ENCODE data around the gene CMSS1.

CMSS1 gene

GRCh38 chr3:100057716-100058575 is 240.3 kb downstream of the CMSS1 start:
- no peak for DNase-seq (ENCODE audit: low spot score)

DNA sequence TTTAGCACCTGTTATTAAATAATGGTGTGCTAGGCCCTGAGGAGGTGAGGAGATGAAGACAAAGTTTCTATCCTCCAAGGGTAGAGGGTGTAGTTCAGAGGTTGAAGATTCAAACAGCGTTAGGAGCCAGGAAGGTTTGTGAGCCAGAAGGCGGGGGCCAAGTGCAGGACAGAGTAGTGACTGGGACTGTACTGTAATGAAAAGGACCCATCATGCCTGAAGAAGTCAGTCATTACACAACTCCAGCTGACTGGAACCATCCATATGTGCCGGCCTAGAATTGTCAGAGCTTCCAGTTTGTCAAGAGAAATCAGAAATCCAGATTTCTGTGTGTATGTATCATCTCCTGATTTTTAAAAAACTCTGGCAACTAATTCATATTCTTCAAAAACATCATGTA is 241.8 kb downstream of the CMSS1 start:
- DNase-seq (ENCODE audit: low spot score) = no peak

- DNase-seq (ENCODE audit: low spot score) = no peak
Measured at GRCh38 chr3:100060685-100061484, 243.2 kb downstream of the CMSS1 start.

- DNase-seq (ENCODE audit: low spot score) = no peak
Measured at GRCh38 chr3:100062665-100063064, 245.0 kb downstream of the CMSS1 start.

- DNase-seq (ENCODE audit: low spot score) = no peak
Measured at GRCh38 chr3:100063929-100064461, 246.3 kb downstream of the CMSS1 start.

DNA sequence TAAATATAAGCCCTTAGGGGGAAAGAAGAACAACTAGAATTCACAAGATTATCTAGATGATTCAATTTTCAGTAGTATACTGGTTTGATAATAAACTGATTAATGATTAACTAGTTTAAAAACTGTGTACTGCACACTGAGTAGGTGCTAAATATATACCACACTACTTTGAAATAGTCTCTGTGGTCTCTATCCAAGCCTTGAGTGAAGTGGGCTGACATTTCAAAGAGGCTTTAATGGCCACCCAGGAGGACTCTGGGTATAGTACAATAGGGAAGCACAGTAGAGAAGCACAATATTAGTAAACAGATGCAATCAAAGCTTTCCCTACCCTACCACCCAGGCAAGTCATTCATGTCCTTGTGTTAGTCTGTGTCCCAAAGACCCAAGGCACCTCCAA is 249.9 kb downstream of the CMSS1 start:
- no peak for DNase-seq (ENCODE audit: low spot score)

GRCh38 chr3:100068826-100069225 is 251.2 kb downstream of the CMSS1 start:
- DNase-seq (ENCODE audit: low spot score) = peak; percentile 52

DNA sequence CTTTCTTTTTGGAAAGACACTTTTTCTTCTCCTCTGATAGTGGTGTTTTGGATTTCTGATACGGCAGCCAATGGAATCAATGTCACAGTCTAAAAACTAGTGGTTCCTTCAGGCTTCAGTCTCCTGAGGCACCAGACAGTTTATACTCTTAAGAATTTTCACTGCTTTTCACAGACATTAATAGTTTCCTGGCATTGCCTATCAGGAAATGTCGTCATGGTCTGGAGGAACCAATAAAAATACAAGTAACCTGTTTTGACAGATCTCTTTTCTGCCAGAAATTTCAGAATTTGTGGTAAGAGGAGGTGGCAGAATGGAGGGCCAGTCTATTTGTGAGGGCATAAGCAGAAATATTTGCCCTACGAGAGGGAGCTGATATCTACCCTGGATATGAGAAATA is 251.8 kb downstream of the CMSS1 start:
- DNase-seq (ENCODE audit: low spot score) = no peak

GRCh38 chr3:100072326-100073048 is 254.8 kb downstream of the CMSS1 start:
- DNase-seq (ENCODE audit: low spot score) = peak; percentile 30

GRCh38 chr3:100073049-100073713 is 255.5 kb downstream of the CMSS1 start:
- no peak for DNase-seq (ENCODE audit: low spot score)

- DNase-seq (ENCODE audit: low spot score) = peak; percentile 22
Measured at GRCh38 chr3:100073714-100074307, 256.1 kb downstream of the CMSS1 start.

GRCh38 chr3:100075196-100075595 is 257.5 kb downstream of the CMSS1 start:
- no peak for DNase-seq (ENCODE audit: low spot score)

DNA sequence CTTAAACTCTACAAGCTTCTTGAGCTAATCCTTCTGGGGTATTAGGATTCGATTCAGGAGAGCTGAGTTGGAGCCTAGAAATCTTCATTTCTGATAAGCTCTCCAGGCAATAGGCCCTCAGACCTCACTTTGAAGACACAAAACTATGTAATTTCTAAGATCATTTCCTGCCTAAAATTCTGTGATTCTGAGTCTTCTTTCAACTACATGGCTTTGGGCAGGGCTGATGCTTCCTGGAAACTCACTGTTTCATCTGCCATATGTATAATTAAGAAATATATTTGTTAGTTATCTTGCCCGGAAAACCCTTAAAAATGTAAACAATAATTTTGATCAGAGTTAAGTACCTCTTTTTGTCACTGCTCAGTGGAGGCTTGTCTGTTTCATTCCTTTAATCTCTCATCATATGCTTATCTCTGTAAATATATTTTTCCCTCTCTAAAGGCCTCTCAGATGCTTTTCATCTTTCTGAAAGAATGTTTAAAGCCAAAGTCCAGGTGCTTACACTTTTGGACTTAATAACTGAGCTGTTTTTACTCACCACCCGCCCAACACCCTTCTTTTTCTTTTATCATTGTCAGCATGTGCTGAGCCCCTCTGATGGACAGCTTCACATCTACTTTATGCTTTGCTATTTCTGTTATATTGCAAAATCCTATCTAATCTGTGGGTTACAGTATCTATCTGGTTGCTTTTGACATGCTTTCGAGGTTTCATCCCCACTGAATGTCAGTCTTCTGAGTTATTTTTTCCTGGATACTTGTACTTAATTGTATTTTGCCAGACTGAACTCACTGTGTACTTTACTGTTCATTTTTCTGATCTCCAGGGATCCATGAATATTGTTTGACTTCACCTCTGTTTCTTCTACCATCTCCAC is 258.4 kb downstream of the CMSS1 start:
- no peak for DNase-seq (ENCODE audit: low spot score)

DNA sequence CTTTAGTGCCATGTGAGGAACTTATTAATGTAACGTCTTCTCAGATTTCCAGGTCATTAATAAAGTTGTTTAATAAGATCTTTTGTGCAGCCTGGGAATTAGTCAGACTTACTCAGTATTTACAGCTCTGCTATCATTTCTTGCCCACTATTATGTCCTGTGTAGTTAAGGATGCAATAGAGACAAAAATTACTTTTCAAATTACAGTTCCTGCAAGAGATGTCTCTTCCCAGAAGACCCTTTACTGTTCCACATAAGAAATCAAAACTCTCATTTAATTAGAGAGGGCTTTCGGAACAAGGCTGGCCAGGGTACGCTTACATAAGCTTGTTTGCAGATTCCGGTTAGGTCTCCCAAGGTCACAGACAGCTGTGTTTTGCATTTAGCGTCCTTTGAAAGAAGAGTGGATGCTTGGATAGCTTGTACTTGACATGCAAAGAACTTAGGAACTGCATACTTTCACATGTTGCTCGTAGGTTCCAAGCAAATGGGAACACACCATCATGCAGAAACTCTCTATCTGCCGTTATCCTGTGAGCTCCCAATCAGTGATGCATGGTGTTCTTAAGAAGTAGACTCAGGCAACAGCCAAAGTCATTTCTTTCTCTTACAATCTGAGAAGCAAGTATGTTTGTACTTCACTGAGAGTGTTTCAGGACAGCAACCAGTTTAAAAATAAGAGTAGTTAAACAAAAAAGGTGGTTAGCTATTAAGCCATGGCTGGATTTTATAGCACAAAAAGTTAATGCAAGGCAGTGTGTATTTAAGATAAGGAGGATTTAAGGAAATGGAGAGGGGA is 259.3 kb downstream of the CMSS1 start:
- no peak for DNase-seq (ENCODE audit: low spot score)

DNA sequence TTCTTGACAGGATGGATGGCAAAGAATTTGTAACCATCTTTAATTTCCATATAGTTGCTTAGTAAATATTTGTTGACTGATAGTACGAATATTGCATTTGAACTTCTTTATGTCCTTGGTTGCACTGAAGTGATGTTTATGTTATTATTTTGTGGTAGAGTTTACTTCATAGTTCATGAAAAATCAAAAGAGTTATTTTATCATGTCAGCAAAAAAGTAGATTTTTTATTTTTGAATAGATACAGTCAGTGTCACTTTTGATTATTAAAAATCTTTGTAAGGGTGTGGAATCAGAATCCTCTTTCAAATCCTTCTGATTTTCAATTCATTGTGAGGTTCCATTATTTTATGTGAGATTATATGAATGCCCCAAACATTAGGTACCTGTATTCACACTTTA is 261.7 kb downstream of the CMSS1 start:
- no peak for DNase-seq (ENCODE audit: low spot score)

DNA sequence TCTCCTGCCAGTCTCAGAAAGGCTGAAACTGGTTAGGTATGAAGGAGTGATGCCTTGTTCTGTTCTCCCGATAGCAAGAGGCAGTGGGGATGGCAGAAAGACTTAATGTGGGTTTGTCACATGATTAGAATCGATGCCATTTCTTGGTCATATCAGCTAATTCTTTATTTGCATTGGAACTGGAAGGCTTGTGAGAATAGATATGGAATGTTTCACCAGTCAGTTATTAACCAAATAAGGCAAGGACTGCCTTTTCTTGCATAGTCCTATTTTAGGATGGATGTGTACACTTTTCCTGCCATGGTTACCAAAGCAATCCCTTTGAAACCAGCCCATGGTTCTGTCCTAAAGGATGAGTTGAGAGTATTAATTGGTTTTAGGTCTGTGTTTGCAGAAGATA is 262.9 kb downstream of the CMSS1 start:
- DNase-seq (ENCODE audit: low spot score) = no peak

- DNase-seq (ENCODE audit: low spot score) = no peak
Measured at GRCh38 chr3:100081311-100081710, 263.6 kb downstream of the CMSS1 start.

DNA sequence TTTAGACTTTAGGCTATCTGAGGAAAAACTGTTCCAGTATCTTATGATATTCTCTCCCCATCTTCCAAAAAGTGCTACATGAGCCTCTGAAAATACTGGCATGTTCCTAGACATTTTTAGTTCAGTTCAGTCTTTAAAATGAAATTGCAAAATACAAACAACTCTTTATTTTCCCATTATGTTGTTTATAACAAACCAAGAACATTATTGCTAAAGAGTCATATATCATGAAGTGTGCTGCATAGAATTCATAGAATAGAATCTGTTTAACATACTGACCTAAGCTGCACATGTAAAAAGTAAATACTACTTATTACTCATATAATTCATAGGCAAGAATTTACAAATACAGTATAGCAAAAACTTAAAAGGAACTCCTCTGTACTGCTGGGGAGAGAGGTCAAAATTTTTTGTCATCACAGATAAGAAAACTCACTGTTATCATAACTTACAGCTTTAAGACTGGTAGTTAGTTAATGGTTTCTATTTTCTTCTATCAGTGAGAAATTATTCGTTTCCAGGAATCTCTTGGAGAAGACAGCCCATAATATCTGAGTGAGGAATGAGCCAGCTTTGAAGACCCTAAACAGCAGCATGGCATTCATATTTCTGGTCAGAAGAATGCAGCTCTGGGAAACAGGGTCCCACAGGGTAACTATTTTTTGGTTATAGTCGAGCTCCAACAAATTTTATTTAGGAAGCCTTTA is 264.5 kb downstream of the CMSS1 start:
- DNase-seq (ENCODE audit: low spot score) = no peak

GRCh38 chr3:100082714-100083113 is 265.1 kb downstream of the CMSS1 start:
- DNase-seq (ENCODE audit: low spot score) = no peak
